HG03520 (cell line): Measurements from ENCODE around the gene CRAMP1.

Source experiments
- ATAC-seq: cut with Tn5 transposase; IDR thresholded peaks from one replicate; pipeline ENCODE4 v1.9.1; 2021; ENCODE audit warnings: mild to moderate bottlenecking, moderate library complexity; ENCODE audit not compliant: unreplicated experiment

Gene CRAMP1

GRCh38 chr16:1655269-1655807 lies 43.2 kb downstream of the CRAMP1 start:
- no peak for ATAC-seq

GRCh38 chr16:1655909-1656807 lies 44.0 kb downstream of the CRAMP1 start:
- no peak for ATAC-seq

GRCh38 chr16:1656808-1657617 lies 44.9 kb downstream of the CRAMP1 start:
- no peak for ATAC-seq

GRCh38 chr16:1657841-1658240 lies 45.7 kb downstream of the CRAMP1 start:
- no peak for ATAC-seq

GRCh38 chr16:1659031-1659430 lies 46.9 kb downstream of the CRAMP1 start:
- ATAC-seq = no peak

GRCh38 chr16:1661826-1662225 lies 49.7 kb downstream of the CRAMP1 start:
- no peak for ATAC-seq

- no peak for ATAC-seq
Observed at GRCh38 chr16:1662543-1662942, 50.4 kb downstream of the CRAMP1 start.

GRCh38 chr16:1665829-1666228 lies 53.7 kb downstream of the CRAMP1 start:
- ATAC-seq = no peak

- ATAC-seq = no peak
Observed at GRCh38 chr16:1666316-1666715, 54.2 kb downstream of the CRAMP1 start.

GRCh38 chr16:1667271-1667670 lies 55.1 kb downstream of the CRAMP1 start:
- ATAC-seq = no peak

GRCh38 chr16:1667916-1668315 lies 55.8 kb downstream of the CRAMP1 start:
- no peak for ATAC-seq

GRCh38 chr16:1668612-1669319 lies 56.6 kb downstream of the CRAMP1 start:
- ATAC-seq = no peak

- ATAC-seq = no peak
Observed at GRCh38 chr16:1669698-1670097, 57.5 kb downstream of the CRAMP1 start.

GRCh38 chr16:1670371-1670770 lies 58.2 kb downstream of the CRAMP1 start:
- no peak for ATAC-seq

- no peak for ATAC-seq
Observed at GRCh38 chr16:1670866-1671265, 58.7 kb downstream of the CRAMP1 start.

GRCh38 chr16:1673424-1674151 lies 61.4 kb downstream of the CRAMP1 start:
- no peak for ATAC-seq

- ATAC-seq = no peak
Observed at GRCh38 chr16:1674306-1674705, 62.1 kb downstream of the CRAMP1 start.

GRCh38 chr16:1674751-1675664 lies 62.8 kb downstream of the CRAMP1 start:
- ATAC-seq = no peak

- ATAC-seq = no peak
Observed at GRCh38 chr16:1676661-1677060, 64.5 kb downstream of the CRAMP1 start.
